Retinal pigment epithelial cell (primary cell): ENCODE measurements around the gene TRIP6.
A peak's percentile ranks its signal among the peaks of the same experiment; 100 is the strongest.

Experiments
- DNase-seq: peaks from one replicate; pipeline ENCODE4 v3.0.0-alpha.2; 2010; ENCODE audit warnings: low read depth
- H3K4me3 ChIP-seq: 2 replicates; pipeline ENCODE4 v1.5.1; 2011; ENCODE audit warnings: mild to moderate bottlenecking, low read length, control low read depth, moderate library complexity
- CTCF ChIP-seq: conservative IDR thresholded peaks from 2 replicates; pipeline ENCODE4 v1.5.1; 2011; ENCODE audit warnings: low read depth, low read length, control low read depth, inconsistent platforms

Gene TRIP6

GRCh38 chr7:100887516-100888290 lies 20.5 kb downstream of the TRIP6 start:
- H3K4me3 ChIP-seq, result no peak overlapping the region
- TF ChIP-seq CTCF, result no peak
- no peak for DNase-seq

GRCh38 chr7:100888291-100888987 lies 21.3 kb downstream of the TRIP6 start:
- H3K4me3 ChIP-seq, result peak overlapping the region; percentile 49
- TF ChIP-seq CTCF, result no peak
- no peak for DNase-seq

- TF ChIP-seq CTCF, result no peak
- peak within 1 kb of the TSS; percentile 49 for H3K4me3 ChIP-seq
- no peak for DNase-seq
These were observed 22.0 kb downstream of the TRIP6 start, which contains the start of gene UFSP1 for GRCh38 chr7:100888988-100889750. TSS of gene UFSP1 (minus strand) at chr7:100889715. CDS start at chr7:100889271, 444 bp downstream.

GRCh38 chr7:100890653-100891567 lies 23.7 kb downstream of the TRIP6 start:
- DNase-seq, result no peak
- TF ChIP-seq CTCF, result no peak
- H3K4me3 ChIP-seq, result peak overlapping the region; percentile 41

GRCh38 chr7:100891568-100892247 lies 24.5 kb downstream of the TRIP6 start:
- no peak for DNase-seq
- TF ChIP-seq CTCF, result no peak
- no peak overlapping the region for H3K4me3 ChIP-seq
